Measurements from ENCODE around the gene DPH3. TPM values are rescaled to one million over a fixed set of nuclear protein-coding genes. Genes with fewer than 3 reads are reported as not detected.

Gene DPH3
- total RNA-seq, 2 donors from 2014 or later, result 4.9 TPM

DNA sequence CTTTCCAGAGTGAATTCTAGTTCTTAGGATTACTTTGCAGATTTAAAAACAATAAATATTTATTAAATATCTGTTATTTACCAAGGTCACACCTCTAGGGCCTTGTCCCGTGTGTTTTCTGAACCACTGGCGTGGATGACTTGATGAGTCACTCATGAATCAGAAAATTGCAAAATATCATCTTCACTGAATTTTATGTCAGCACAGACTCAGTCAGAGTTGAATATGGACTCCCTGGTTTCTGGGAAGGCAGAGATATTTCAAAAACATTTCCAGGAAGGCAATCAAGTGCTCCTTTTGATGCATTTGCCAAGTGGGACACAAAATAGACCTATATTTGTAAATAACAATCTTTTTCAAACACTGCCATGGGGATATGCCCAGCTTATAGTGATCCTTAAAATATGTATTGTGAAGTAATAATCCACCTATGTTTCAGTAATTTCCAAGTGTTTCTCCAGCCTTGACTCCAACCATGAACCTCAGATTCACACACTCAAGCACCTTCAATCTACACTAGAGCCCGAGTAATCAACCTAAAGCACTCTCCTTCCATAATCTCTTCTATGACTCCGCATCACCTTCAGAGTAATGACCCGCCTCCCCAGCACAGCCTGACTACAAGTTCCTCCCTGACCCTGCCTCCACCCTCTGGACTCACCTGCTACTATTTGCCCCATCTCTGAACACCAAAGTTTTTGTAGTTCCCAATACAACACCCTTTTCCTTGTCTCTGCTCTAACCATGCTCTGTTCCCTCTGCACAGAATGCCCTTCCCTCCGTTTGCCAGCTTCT is 24.3 kb downstream of the DPH3 start:
- intact Hi-C loops (cut with DNase I), result loop anchor here (10.0 kb wide), 1 partner anchor 426 kb away; no protein-coding TSS in a partner anchor

DNA sequence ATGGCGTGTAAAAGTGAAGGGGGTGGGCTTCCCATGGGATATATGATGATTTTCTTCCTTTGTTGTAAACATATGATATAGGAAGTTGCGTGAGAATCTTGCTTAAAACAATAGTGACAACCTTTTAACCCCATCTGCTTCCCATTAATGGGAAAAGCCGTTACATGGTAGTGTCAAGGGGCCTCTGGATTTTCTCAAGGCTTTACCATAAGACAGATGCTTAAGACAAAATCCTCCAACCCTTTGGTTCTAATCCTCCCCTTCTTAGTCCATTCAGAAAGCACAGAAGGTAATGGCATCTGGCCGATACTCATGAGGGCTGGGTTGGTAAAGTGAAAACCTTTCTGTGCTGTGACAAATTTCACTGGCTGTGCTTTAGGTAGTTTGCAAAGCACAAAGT is 25.0 kb downstream of the DPH3 start:
- no peaks in the 10 kb centered on the region for H3K36me3 ChIP-seq (replicated peaks in 1 of 2; ENCODE audit: insufficient read depth in 1 of 2, low read depth in 2 of 2)
- no peak for TF ChIP-seq POLR2A (IDR thresholded peaks at IDR 0.05)
- TF ChIP-seq, protein P1, sequence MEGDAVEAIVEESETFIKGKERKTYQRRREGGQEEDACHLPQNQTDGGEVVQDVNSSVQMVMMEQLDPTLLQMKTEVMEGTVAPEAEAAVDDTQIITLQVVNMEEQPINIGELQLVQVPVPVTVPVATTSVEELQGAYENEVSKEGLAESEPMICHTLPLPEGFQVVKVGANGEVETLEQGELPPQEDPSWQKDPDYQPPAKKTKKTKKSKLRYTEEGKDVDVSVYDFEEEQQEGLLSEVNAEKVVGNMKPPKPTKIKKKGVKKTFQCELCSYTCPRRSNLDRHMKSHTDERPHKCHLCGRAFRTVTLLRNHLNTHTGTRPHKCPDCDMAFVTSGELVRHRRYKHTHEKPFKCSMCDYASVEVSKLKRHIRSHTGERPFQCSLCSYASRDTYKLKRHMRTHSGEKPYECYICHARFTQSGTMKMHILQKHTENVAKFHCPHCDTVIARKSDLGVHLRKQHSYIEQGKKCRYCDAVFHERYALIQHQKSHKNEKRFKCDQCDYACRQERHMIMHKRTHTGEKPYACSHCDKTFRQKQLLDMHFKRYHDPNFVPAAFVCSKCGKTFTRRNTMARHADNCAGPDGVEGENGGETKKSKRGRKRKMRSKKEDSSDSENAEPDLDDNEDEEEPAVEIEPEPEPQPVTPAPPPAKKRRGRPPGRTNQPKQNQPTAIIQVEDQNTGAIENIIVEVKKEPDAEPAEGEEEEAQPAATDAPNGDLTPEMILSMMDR (IDR thresholded peaks at IDR 0.05), result no peak
- H3K9me3 ChIP-seq, result no peaks in the 10 kb centered on the region
- no peak for DNase-seq
- no peak overlapping the region for H3K27ac ChIP-seq
- no peaks in the 10 kb centered on the region for H3K27me3 ChIP-seq
- no peak for ATAC-seq
- intact Hi-C loops (cut with DNase I), result loop anchor here (10.0 kb wide), 1 partner anchor 425 kb away; no protein-coding TSS in a partner anchor
- no peak overlapping the region for H3K4me3 ChIP-seq
- peaks cover 16% of the 10 kb centered on the region for H3K4me1 ChIP-seq
- WGBS, 2 donors, result 79 to 85% methylated on average over 4 of the region's 4 CpGs

More for the DNA sequence above, 24.3 kb downstream of the DPH3 start:
- H3K4me3 ChIP-seq, result no peak overlapping the region
- 67 to 70% methylated on average over 6 of the region's 6 CpGs for WGBS, 2 donors
- no peaks in the 10 kb centered on the region for H3K36me3 ChIP-seq (replicated peaks in 1 of 2; ENCODE audit: insufficient read depth in 1 of 2, low read depth in 2 of 2)
- H3K27ac ChIP-seq, result no peak overlapping the region
- H3K4me1 ChIP-seq, result peaks cover 16% of the 10 kb centered on the region
- ATAC-seq (peak; percentile 31), DNase-seq (no peak)
- no peak for TF ChIP-seq POLR2A (IDR thresholded peaks at IDR 0.05)
- TF ChIP-seq, protein P1 (IDR thresholded peaks at IDR 0.05), result no peak
- no peaks in the 10 kb centered on the region for H3K9me3 ChIP-seq
- H3K27me3 ChIP-seq, result no peaks in the 10 kb centered on the region

DNA sequence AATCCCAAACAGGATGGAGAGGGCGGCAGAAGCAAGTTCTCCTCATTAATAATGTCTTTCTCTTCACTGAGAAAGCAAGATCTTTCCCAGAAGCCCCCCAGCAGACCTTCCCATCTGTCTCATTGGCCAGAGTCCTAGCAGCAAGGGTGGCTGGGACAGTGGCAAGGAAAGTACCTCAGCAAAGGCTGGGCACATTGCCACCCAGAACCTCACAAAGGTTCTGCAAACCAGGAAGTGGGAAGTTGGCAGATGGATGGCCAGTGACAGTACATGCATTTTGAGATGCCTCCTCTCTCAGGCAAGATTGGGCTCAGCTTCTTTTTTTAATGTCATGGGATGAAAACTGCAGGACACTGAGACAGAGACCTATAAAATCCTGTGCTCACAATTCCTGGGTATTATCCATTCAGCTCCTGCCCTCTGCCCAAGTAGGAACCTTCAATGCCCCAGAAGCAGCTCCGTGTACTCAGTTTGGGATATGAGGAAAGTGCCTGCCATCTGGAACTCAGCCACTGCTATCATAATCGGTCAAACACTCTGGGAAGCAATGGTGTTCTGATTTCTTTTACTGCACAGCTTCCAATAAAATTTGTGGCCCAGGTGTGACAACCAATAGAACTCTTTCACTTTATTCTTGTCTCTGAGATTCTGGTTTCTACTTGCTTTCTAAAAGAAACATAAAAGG is 25.5 kb downstream of the DPH3 start:
- ATAC-seq (no peak), DNase-seq (no peak)
- Histone ChIP-seq H3K27ac (no peak overlapping the region), H3K27me3 (no peaks in the 10 kb centered on the region), H3K4me3 (no peak overlapping the region), H3K36me3 (replicated peaks in 1 of 2; ENCODE audit: insufficient read depth in 1 of 2, low read depth in 2 of 2) (no peaks in the 10 kb centered on the region), H3K9me3 (no peaks in the 10 kb centered on the region), H3K4me1 (peaks cover 10% of the 10 kb centered on the region)
- TF ChIP-seq POLR2A (IDR thresholded peaks at IDR 0.05), result no peak
- TF ChIP-seq, protein P1 (IDR thresholded peaks at IDR 0.05), result no peak
- WGBS, 2 donors, result 29 to 47% methylated on average over 3 of the region's 3 CpGs
- intact Hi-C loops (cut with DNase I), result no loop called here

DNA sequence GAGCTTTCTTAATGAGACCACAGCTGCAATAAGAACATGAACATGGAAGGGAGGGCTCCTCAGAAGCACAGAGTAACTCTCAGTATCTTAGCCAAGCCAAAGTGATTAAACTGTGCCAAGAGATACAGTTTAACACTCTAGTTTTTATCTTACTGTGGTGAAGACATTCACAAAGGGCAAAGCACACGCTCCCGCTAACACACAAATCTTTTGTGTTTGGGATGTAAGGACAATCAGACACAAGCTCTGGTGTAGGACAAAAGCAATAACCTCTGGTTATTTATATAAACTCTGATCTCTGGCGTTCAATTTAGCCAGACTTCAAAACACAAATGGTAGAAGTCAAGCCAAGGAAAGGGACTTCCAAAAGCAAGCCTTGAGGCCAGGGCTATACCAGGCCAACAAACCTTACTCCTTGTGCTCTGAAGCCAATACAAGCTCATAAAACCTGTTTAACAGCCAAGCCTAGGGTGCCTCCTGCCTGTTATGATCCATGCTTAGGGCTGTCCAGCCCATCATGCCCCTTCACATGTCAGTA is 27.8 kb downstream of the DPH3 start:
- Histone ChIP-seq H3K4me3 (no peak overlapping the region), H3K27ac (no peak overlapping the region), H3K36me3 (replicated peaks in 1 of 2; ENCODE audit: insufficient read depth in 1 of 2, low read depth in 2 of 2) (no peaks in the 10 kb centered on the region), H3K9me3 (no peaks in the 10 kb centered on the region), H3K27me3 (no peaks in the 10 kb centered on the region), H3K4me1 (peaks cover 6% of the 10 kb centered on the region)
- intact Hi-C loops (cut with DNase I), result no loop called here
- TF ChIP-seq, protein P1 (IDR thresholded peaks at IDR 0.05), result no peak
- TF ChIP-seq POLR2A (IDR thresholded peaks at IDR 0.05), result no peak
- ATAC-seq, result no peak
- WGBS, 2 donors, result 42 to 78% methylated on average over 3 of the region's 3 CpGs
- DNase-seq, result no peak
